ENCODE data around the gene GCLM.

The GCLM gene

DNA sequence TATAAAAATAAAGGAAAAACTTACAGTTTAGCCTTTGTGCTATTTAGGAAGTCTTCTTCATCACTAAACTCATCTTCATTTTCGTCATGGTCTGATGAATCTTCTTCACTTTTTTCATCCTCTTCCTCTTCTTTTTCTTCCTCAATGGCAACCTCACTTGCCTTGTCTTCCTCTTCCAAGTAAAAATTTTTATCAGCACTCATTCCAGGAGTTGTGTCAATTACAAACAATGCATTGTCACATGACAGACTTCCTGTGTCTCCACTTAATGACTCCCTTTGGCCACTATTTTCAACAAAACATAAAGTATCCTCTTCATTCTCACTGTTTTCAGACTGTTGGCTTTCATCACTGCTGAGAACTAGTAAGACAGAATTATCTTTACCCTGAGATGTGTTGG lies 33.0 kb downstream of the GCLM start:
- Histone ChIP-seq H3F3A (ENCODE audit: insufficient read depth) (peaks cover 7% of the 10 kb centered on the region; the same call in 1 of the 2 replicates), H3K9ac (ENCODE audit: low read length) (no peak overlapping the region), H3K27ac (ENCODE audit: low read depth, low read length) (no peak overlapping the region), H3K27me3 (ENCODE audit: low read length) (no peaks in the 10 kb centered on the region), H3K9me3 (ENCODE audit: insufficient read depth, low read length) (no peaks in the 10 kb centered on the region), H3K9me2 (replicated peaks; ENCODE audit: insufficient read depth, low read length) (no peaks in the 10 kb centered on the region), H3K79me2 (ENCODE audit: insufficient read depth, low read length) (peaks cover 31% of the 10 kb centered on the region), H3K4me2 (ENCODE audit: low read depth, low read length, poor library complexity, severe bottlenecking) (peak overlapping the region; percentile 82), H2AFZ (ENCODE audit: low read depth, low read length, severe bottlenecking) (no peak overlapping the region), H3K36me3 (ENCODE audit: low read length) (peaks cover 35% of the 10 kb centered on the region), H4K20me1 (ENCODE audit: low read depth, low read length) (peaks cover 14% of the 10 kb centered on the region; the same call in 1 of the 2 replicates), H3K4me3 (ENCODE audit: insufficient read depth, low read length, poor library complexity, severe bottlenecking) (no peak overlapping the region)
- TF ChIP-seq, protein P1, sequence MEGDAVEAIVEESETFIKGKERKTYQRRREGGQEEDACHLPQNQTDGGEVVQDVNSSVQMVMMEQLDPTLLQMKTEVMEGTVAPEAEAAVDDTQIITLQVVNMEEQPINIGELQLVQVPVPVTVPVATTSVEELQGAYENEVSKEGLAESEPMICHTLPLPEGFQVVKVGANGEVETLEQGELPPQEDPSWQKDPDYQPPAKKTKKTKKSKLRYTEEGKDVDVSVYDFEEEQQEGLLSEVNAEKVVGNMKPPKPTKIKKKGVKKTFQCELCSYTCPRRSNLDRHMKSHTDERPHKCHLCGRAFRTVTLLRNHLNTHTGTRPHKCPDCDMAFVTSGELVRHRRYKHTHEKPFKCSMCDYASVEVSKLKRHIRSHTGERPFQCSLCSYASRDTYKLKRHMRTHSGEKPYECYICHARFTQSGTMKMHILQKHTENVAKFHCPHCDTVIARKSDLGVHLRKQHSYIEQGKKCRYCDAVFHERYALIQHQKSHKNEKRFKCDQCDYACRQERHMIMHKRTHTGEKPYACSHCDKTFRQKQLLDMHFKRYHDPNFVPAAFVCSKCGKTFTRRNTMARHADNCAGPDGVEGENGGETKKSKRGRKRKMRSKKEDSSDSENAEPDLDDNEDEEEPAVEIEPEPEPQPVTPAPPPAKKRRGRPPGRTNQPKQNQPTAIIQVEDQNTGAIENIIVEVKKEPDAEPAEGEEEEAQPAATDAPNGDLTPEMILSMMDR (IDR thresholded peaks at IDR 0.05; ENCODE audit: insufficient read depth, low read length, poor library complexity, severe bottlenecking) = no peak
- no peak for TF ChIP-seq EZH2phosphoT487 (conservative IDR thresholded peaks at IDR 0.05; ENCODE audit: low read length)

DNA sequence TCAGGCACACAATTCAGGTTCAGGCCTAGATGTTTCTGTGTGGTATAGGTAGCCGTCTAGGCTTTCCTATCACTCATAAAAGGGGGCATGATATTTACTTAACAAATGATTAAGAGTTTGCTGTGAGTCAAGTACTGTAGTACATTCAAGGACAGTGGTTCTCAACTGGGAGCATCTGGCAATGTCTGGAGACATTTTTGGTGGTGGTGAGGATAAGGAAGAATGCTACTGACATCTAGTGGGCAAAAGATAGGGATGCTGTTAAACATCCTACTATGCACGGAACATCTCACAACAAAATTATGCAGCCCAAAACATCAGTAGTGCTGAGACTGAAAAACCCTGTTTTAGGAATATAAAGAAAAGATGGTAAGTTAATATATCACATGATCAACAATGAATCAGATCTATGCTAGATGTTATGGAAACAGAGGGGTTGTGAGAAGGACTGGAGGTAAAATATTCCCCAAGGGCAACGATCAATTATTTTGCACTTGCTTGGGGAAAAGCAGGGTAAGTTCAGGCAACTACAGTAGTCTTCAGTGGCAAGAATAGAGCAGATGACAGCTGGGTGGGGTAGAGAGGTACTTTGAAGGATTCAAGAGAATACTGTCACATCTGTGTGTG lies 35.1 kb downstream of the GCLM start:
- Histone ChIP-seq H3K9me3 (ENCODE audit: insufficient read depth, low read length) (no peaks in the 10 kb centered on the region), H3F3A (ENCODE audit: insufficient read depth) (no peaks in the 10 kb centered on the region), H3K4me2 (ENCODE audit: low read depth, low read length, poor library complexity, severe bottlenecking) (no peak overlapping the region), H2AFZ (ENCODE audit: low read depth, low read length, severe bottlenecking) (no peak overlapping the region), H3K27me3 (ENCODE audit: low read length) (no peaks in the 10 kb centered on the region), H3K27ac (ENCODE audit: low read depth, low read length) (no peak overlapping the region), H4K20me1 (ENCODE audit: low read depth, low read length) (peaks cover 14% of the 10 kb centered on the region; the same call in 1 of the 2 replicates), H3K79me2 (ENCODE audit: insufficient read depth, low read length) (peaks cover 31% of the 10 kb centered on the region), H3K9ac (ENCODE audit: low read length) (no peak overlapping the region), H3K36me3 (ENCODE audit: low read length) (peaks cover 54% of the 10 kb centered on the region), H3K4me3 (ENCODE audit: insufficient read depth, low read length, poor library complexity, severe bottlenecking) (no peak overlapping the region), H3K9me2 (replicated peaks; ENCODE audit: insufficient read depth, low read length) (no peaks in the 10 kb centered on the region)
- TF ChIP-seq EZH2phosphoT487 (conservative IDR thresholded peaks at IDR 0.05; ENCODE audit: low read length) = no peak
- TF ChIP-seq, protein P1 (IDR thresholded peaks at IDR 0.05; ENCODE audit: insufficient read depth, low read length, poor library complexity, severe bottlenecking) = peak; percentile 23

DNA sequence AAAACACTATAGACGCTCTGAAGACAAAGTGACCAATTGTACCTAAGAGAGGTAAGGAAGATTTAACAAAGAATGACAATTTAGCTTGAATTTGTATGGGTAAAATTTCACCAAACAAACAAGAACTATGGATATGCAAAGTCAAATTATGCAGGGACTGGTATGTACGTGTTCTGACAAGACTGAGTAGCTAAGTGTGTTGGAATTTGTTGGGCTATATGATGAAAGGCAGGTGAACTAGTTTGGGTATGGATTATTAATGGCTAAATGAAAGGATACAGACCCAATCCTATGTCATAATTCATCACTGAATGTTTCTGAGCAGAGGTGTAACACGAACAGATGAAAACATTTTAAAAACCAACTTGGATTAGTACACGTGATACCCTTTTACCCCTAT lies 37.9 kb downstream of the GCLM start:
- H3K9me2 ChIP-seq (replicated peaks; ENCODE audit: insufficient read depth, low read length) = no peaks in the 10 kb centered on the region
- no peak overlapping the region for H2AFZ ChIP-seq (ENCODE audit: low read depth, low read length, severe bottlenecking)
- no peak overlapping the region for H3K4me2 ChIP-seq (ENCODE audit: low read depth, low read length, poor library complexity, severe bottlenecking)
- no peak overlapping the region for H3K9ac ChIP-seq (ENCODE audit: low read length)
- no peak overlapping the region for H3K27ac ChIP-seq (ENCODE audit: low read depth, low read length)
- TF ChIP-seq EZH2phosphoT487 (conservative IDR thresholded peaks at IDR 0.05; ENCODE audit: low read length) = no peak
- TF ChIP-seq, protein P1 (IDR thresholded peaks at IDR 0.05; ENCODE audit: insufficient read depth, low read length, poor library complexity, severe bottlenecking) = no peak
- H3K4me3 ChIP-seq (ENCODE audit: insufficient read depth, low read length, poor library complexity, severe bottlenecking) = no peak overlapping the region
- H3K79me2 ChIP-seq (ENCODE audit: insufficient read depth, low read length) = peaks cover 6% of the 10 kb centered on the region
- no peaks in the 10 kb centered on the region for H3K9me3 ChIP-seq (ENCODE audit: insufficient read depth, low read length)
- no peaks in the 10 kb centered on the region for H3F3A ChIP-seq (ENCODE audit: insufficient read depth)
- H3K27me3 ChIP-seq (ENCODE audit: low read length) = no peaks in the 10 kb centered on the region
- peaks cover 48% of the 10 kb centered on the region for H3K36me3 ChIP-seq (ENCODE audit: low read length)
- 0 out of 2 replicates have a peak, but pooled peaks cover 7% of the 10 kb centered on the region for H4K20me1 ChIP-seq (ENCODE audit: low read depth, low read length)

Measured in SU-DHL-6 (cell line).